ENCODE results near the gene PSTPIP1.

PSTPIP1 gene

GRCh38 chr15:77018796-77019505, 24.0 kb downstream of the PSTPIP1 start:
- DNase-seq (ENCODE audit: low spot score): no peak

GRCh38 chr15:77019521-77020331, 24.8 kb downstream of the PSTPIP1 start:
- no peak for DNase-seq (ENCODE audit: low spot score)

- no peak for DNase-seq (ENCODE audit: low spot score)
Observed at GRCh38 chr15:77020348-77021087, 25.6 kb downstream of the PSTPIP1 start.

GRCh38 chr15:77021088-77021481, 26.2 kb downstream of the PSTPIP1 start:
- no peak for DNase-seq (ENCODE audit: low spot score)

- no peak for DNase-seq (ENCODE audit: low spot score)
Observed at GRCh38 chr15:77021803-77022381, 27.0 kb downstream of the PSTPIP1 start.

- no peak for DNase-seq (ENCODE audit: low spot score)
Observed at GRCh38 chr15:77022646-77023575, 28.0 kb downstream of the PSTPIP1 start.

GRCh38 chr15:77023576-77024272, 28.8 kb downstream of the PSTPIP1 start:
- DNase-seq (ENCODE audit: low spot score): no peak

- peak; percentile 42 for DNase-seq (ENCODE audit: low spot score)
Observed at GRCh38 chr15:77024273-77025082, 29.6 kb downstream of the PSTPIP1 start.

- DNase-seq (ENCODE audit: low spot score): no peak
Observed at GRCh38 chr15:77025083-77025901, 30.4 kb downstream of the PSTPIP1 start.

- no peak for DNase-seq (ENCODE audit: low spot score)
Observed at GRCh38 chr15:77025941-77026411, 31.1 kb downstream of the PSTPIP1 start.

GRCh38 chr15:77026501-77027110, 31.7 kb downstream of the PSTPIP1 start:
- no peak for DNase-seq (ENCODE audit: low spot score)

- no peak for DNase-seq (ENCODE audit: low spot score)
Observed at GRCh38 chr15:77027111-77027696, 32.3 kb downstream of the PSTPIP1 start.

GRCh38 chr15:77027697-77028450, 32.9 kb downstream of the PSTPIP1 start:
- DNase-seq (ENCODE audit: low spot score): no peak

GRCh38 chr15:77028451-77029165, 33.7 kb downstream of the PSTPIP1 start:
- no peak for DNase-seq (ENCODE audit: low spot score)

GRCh38 chr15:77029166-77030047, 34.5 kb downstream of the PSTPIP1 start:
- DNase-seq (ENCODE audit: low spot score): no peak

Measured in pons (tissue), 1 donor.